SU-DHL-6 (cell line): Measurements from ENCODE around the gene TTC22.

Source experiments
- H2AFZ ChIP-seq: fragments of 200-600 bp; sonication (generic); 2 replicates; pipeline ENCODE4 v1.6.1; 2014; ENCODE audit warnings: low read depth, mild to moderate bottlenecking, moderate library complexity, mixed read lengths, antibody characterized with exemption, low read length; ENCODE audit not compliant: severe bottlenecking
- H3F3A ChIP-seq: fragments of 200-600 bp; shearing (Covaris generic); 2 replicates; pipeline ENCODE4 v1.6.0; 2016; ENCODE audit warnings: antibody characterized with exemption, mild to moderate bottlenecking; ENCODE audit not compliant: insufficient read depth
- H3K27ac ChIP-seq: fragments of 200-600 bp; sonication (generic); 2 replicates; pipeline ENCODE4 v1.5.1; 2016; ENCODE audit warnings: low read depth, mild to moderate bottlenecking, low read length, moderate library complexity, mixed read lengths
- H3K27me3 ChIP-seq: fragments of 200-600 bp; sonication (generic), shearing (Covaris generic); 2 replicates; pipeline ENCODE4 v1.6.0; 2014; ENCODE audit warnings: mild to moderate bottlenecking, low read length
- H3K36me3 ChIP-seq: fragments of 200-600 bp; sonication (generic); 2 replicates; pipeline ENCODE4 v1.6.1; 2014; ENCODE audit warnings: mild to moderate bottlenecking, low read length, mixed read lengths
- H3K4me2 ChIP-seq: fragments of 300-600, 200-600 bp; shearing (Covaris generic), sonication (generic); 2 replicates; pipeline ENCODE4 v1.6.0; 2014; ENCODE audit warnings: low read length, low read depth, mild to moderate bottlenecking; ENCODE audit not compliant: poor library complexity, severe bottlenecking
- H3K4me3 ChIP-seq: fragments of 200-600 bp; sonication (generic); 2 replicates; pipeline ENCODE4 v1.5.1; 2014; ENCODE audit warnings: antibody characterized with exemption, low read length, mild to moderate bottlenecking, mixed read lengths; ENCODE audit not compliant: insufficient read depth, poor library complexity, severe bottlenecking
- H3K79me2 ChIP-seq: fragments of 200-600 bp; sonication (generic); 2 replicates; pipeline ENCODE4 v1.6.1; 2014; ENCODE audit warnings: mild to moderate bottlenecking, low read length, moderate library complexity; ENCODE audit not compliant: insufficient read depth
- H3K9ac ChIP-seq: fragments of 200-600 bp; sonication (generic); 2 replicates; pipeline ENCODE4 v1.7.0; 2014; ENCODE audit warnings: mild to moderate bottlenecking, low read length
- H3K9me2 ChIP-seq: fragments of 200-600 bp; sonication (generic); replicated peaks from 2 replicates; pipeline ENCODE4 v1.6.1; 2014; ENCODE audit warnings: low read length; ENCODE audit not compliant: insufficient read depth
- H3K9me3 ChIP-seq: fragments of 200-600 bp; sonication (generic); 2 replicates; pipeline ENCODE4 v1.6.1; 2014; ENCODE audit warnings: low read length, mixed read lengths; ENCODE audit not compliant: insufficient read depth
- H4K20me1 ChIP-seq: fragments of 200-600 bp; sonication (generic); 2 replicates; pipeline ENCODE4 v1.6.1; 2014; ENCODE audit warnings: low read depth, mild to moderate bottlenecking, antibody characterized with exemption, low read length, moderate library complexity, mixed read lengths
- CTCF ChIP-seq: fragments of 200-600 bp; sonication (generic); IDR thresholded peaks from one replicate; pipeline ENCODE4 v1.5.1; 2017; ENCODE audit warnings: antibody characterized with exemption, mild to moderate bottlenecking, low read length, moderate library complexity; ENCODE audit not compliant: insufficient read depth, poor library complexity, severe bottlenecking
- EZH2phosphoT487 ChIP-seq: fragments of 200-600 bp; sonication (generic), shearing (Covaris generic); conservative IDR thresholded peaks from 2 replicates; pipeline ENCODE4 v1.6.1; 2018; ENCODE audit warnings: mild to moderate bottlenecking, antibody characterized with exemption, low read length, moderate library complexity, mixed read lengths

The TTC22 gene

DNA sequence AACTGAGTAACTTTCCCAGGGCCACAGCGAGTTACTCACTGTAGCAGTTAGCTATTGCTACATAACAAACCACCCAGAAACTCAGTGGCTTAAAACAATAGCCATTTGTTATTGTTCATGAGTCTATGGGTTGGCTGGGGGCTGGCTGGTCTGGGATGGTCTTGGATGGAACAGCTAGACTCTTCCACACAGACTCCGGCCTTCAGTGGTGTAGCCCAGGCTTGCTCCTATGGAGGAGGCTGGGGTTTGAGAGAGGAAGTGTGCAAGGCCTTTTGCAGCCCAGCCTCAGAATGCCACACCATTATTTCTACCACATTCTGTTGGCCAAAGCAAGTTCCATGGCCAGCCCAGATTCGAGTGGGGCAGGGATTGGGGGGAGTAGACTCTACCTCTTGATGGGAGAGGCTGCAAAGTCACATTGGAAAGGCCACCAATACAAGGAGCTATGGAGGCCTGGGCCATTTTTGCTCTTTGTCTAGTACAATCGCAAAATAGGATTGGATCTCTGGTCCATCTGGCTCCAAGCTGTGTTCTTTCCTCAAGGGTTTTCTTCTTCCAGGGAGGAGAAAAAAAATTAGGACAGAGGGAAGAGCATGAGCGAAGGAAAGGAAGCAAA is 37.5 kb upstream of the TTC22 start:
- no peaks in the 10 kb centered on the region for H4K20me1 ChIP-seq
- no peaks in the 10 kb centered on the region for H3K9me3 ChIP-seq
- no peaks in the 10 kb centered on the region for H3F3A ChIP-seq
- H3K27ac ChIP-seq: no peak overlapping the region
- H3K27me3 ChIP-seq: no peaks in the 10 kb centered on the region
- no peaks in the 10 kb centered on the region for H3K79me2 ChIP-seq
- no peak overlapping the region for H3K4me3 ChIP-seq
- no peak overlapping the region for H3K9ac ChIP-seq
- H3K9me2 ChIP-seq: no peaks in the 10 kb centered on the region
- H2AFZ ChIP-seq: no peak overlapping the region
- TF ChIP-seq CTCF (no peak), EZH2phosphoT487 (no peak)
- no peaks in the 10 kb centered on the region for H3K36me3 ChIP-seq
- no peak overlapping the region for H3K4me2 ChIP-seq

DNA sequence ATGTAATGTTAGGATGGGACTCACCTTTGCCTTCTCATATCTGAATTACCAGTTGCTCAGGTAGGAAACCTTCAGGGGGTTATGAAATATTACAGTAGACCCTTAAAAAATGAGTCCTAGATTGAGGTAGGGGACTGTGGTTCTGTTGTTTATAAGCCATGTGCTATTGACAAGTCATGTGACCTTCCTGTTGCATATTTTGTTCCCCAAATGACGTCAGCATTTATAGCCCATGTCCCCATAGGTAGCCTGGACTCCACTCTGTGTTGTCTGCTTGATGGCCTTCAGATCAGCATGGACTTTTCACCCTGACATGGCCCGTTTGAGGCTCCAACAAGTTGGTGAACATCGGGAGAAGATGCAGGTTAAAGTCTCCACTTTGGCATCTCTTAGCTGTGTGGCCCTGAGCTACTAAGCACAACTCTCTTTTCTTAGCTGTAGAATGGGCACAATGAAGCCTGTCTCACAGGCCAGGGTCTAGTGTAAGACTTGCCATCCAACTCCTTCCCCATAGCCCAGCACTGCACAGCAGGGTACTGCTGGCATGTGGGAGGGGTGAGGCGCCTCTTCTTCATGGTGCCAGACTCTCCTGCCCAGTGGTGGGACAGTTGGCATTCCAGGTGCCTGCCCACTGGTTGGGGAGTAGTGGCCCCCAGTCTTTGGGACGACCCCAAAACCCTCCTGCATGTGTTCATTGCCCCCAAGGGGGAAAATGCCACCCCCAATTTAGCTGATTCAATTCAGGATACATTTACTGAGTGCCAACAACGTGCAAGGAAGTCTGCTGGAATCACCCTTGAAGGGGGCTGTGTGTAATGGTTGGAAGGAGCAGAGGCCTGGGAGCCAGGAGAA is 36.1 kb upstream of the TTC22 start:
- H3K9ac ChIP-seq: no peak overlapping the region

GRCh38 chr1:54836594-54836993 is 35.5 kb upstream of the TTC22 start:
- no peak overlapping the region for H3K27ac ChIP-seq
- TF ChIP-seq CTCF: no peak
- no peak for TF ChIP-seq EZH2phosphoT487
- no peak overlapping the region for H3K9ac ChIP-seq
- no peaks in the 10 kb centered on the region for H3F3A ChIP-seq
- H3K36me3 ChIP-seq: no peaks in the 10 kb centered on the region
- no peak overlapping the region for H3K4me3 ChIP-seq
- no peak overlapping the region for H3K4me2 ChIP-seq
- H3K27me3 ChIP-seq: no peaks in the 10 kb centered on the region
- H2AFZ ChIP-seq: no peak overlapping the region
- no peaks in the 10 kb centered on the region for H4K20me1 ChIP-seq
- H3K9me3 ChIP-seq: no peaks in the 10 kb centered on the region
- no peaks in the 10 kb centered on the region for H3K79me2 ChIP-seq
- H3K9me2 ChIP-seq: no peaks in the 10 kb centered on the region

More for the DNA sequence above, 36.1 kb upstream of the TTC22 start:
- Histone ChIP-seq H3K27me3 (no peaks in the 10 kb centered on the region), H3K9me3 (no peaks in the 10 kb centered on the region), H3K4me2 (no peak overlapping the region), H2AFZ (no peak overlapping the region), H3K27ac (no peak overlapping the region), H3K4me3 (no peak overlapping the region), H3F3A (no peaks in the 10 kb centered on the region), H3K9me2 (no peaks in the 10 kb centered on the region), H3K79me2 (no peaks in the 10 kb centered on the region), H4K20me1 (no peaks in the 10 kb centered on the region), H3K36me3 (no peaks in the 10 kb centered on the region)
- no peak for TF ChIP-seq CTCF
- TF ChIP-seq EZH2phosphoT487: no peak
